Activated gamma-delta T cell treated with anti-CD3 and anti-CD28 coated beads, Interleukin-2, amount 50 U/mL, for 16 hours (primary cell): ENCODE results near the gene GRAMD1B.

Experiments used
- DNase-seq: peaks from one replicate; pipeline ENCODE4 v3.0.0-alpha.2; 2020; ENCODE audit warnings: low read depth

The GRAMD1B gene

GRCh38 chr11:123409456-123410217 is 20.4 kb upstream of the GRAMD1B start:
- no peak for DNase-seq

GRCh38 chr11:123410218-123410549 is 19.9 kb upstream of the GRAMD1B start:
- DNase-seq = no peak

GRCh38 chr11:123413636-123414035 is 16.4 kb upstream of the GRAMD1B start:
- no peak for DNase-seq

- no peak for DNase-seq
These were observed 13.5 kb upstream of the GRAMD1B start for GRCh38 chr11:123416566-123416965.

GRCh38 chr11:123418351-123419114 is 11.5 kb upstream of the GRAMD1B start:
- DNase-seq = no peak

- no peak for DNase-seq
These were observed 10.2 kb upstream of the GRAMD1B start for GRCh38 chr11:123419731-123420452.

GRCh38 chr11:123421589-123421988 is 8.5 kb upstream of the GRAMD1B start:
- DNase-seq = no peak

GRCh38 chr11:123425367-123425766 is 4.7 kb upstream of the GRAMD1B start:
- DNase-seq = no peak

GRCh38 chr11:123426789-123427188 is 3.3 kb upstream of the GRAMD1B start:
- DNase-seq = no peak

- no peak for DNase-seq
These were observed 2.7 kb upstream of the GRAMD1B start for GRCh38 chr11:123427405-123427804.

- DNase-seq = no peak
These were observed 1.9 kb upstream of the GRAMD1B start for GRCh38 chr11:123428116-123428715.

GRCh38 chr11:123429336-123429735 is 733 bp upstream of the GRAMD1B start:
- no peak for DNase-seq

GRCh38 chr11:123430721-123431497 is 840 bp downstream of the GRAMD1B start:
- peak; percentile 30 for DNase-seq

GRCh38 chr11:123431619-123432018 is 1.6 kb downstream of the GRAMD1B start:
- no peak for DNase-seq

GRCh38 chr11:123434262-123434661 is 4.2 kb downstream of the GRAMD1B start:
- DNase-seq = no peak

GRCh38 chr11:123434911-123435310 is 4.8 kb downstream of the GRAMD1B start:
- no peak for DNase-seq

- DNase-seq = no peak
These were observed 7.3 kb downstream of the GRAMD1B start for GRCh38 chr11:123437236-123437979.

GRCh38 chr11:123438131-123438627 is 8.1 kb downstream of the GRAMD1B start:
- no peak for DNase-seq

GRCh38 chr11:123439616-123440015 is 9.5 kb downstream of the GRAMD1B start:
- no peak for DNase-seq

GRCh38 chr11:123441161-123441560 is 11.1 kb downstream of the GRAMD1B start:
- no peak for DNase-seq
